ENCODE data around the gene RBP4.

DNA sequence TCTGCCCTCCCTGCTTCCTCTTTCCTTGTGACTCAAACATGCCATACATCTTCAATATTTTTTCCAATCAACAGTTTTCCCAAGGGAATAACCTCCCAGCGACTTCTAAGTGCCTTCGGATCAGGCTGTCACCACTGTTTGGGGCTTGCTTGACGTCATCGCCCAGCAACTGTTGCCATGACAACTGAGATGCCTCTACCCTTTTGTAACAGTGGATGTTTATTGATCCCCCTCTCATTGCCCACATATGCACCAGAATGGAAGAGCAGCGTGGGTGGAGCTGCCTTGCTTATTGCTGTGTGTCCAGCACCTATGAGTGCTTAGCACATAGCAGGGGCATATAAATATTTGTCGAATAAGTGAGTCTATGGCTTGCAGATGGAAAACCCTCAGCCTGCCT is 20.2 kb downstream of the RBP4 start:
- TF ChIP-seq, protein P1, sequence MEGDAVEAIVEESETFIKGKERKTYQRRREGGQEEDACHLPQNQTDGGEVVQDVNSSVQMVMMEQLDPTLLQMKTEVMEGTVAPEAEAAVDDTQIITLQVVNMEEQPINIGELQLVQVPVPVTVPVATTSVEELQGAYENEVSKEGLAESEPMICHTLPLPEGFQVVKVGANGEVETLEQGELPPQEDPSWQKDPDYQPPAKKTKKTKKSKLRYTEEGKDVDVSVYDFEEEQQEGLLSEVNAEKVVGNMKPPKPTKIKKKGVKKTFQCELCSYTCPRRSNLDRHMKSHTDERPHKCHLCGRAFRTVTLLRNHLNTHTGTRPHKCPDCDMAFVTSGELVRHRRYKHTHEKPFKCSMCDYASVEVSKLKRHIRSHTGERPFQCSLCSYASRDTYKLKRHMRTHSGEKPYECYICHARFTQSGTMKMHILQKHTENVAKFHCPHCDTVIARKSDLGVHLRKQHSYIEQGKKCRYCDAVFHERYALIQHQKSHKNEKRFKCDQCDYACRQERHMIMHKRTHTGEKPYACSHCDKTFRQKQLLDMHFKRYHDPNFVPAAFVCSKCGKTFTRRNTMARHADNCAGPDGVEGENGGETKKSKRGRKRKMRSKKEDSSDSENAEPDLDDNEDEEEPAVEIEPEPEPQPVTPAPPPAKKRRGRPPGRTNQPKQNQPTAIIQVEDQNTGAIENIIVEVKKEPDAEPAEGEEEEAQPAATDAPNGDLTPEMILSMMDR (IDR thresholded peaks at IDR 0.05) = no peak
- TF ChIP-seq POLR2A (IDR thresholded peaks at IDR 0.05) (no peak), POLR2AphosphoS5 (IDR thresholded peaks at IDR 0.05) (no peak)
